Measurements from ENCODE around the gene SLC15A3.

SLC15A3 gene

DNA sequence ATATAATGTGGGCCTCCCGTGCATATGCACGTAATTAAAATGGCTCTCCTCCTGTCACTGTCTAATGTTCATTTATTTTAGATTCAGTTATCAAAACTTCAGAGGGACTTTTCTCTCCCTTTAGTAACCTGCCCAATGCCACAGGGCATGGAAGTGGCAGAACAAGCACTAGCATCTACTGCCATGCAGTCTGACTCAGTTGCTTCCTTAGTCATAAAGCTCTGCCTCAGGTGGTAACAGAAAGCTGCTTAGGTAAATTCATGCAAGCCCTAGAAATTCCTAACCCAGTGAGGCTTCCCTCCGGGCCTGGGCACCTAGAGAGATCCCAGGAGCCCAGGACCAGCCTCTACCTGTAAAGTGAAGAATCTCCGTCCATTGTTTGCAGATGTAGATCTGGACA lies 54.5 kb downstream of the SLC15A3 start:
- no peak overlapping the region for H3K4me3 ChIP-seq (ENCODE audit: low read depth, low read length)
- no peak for DNase-seq (ENCODE audit: low read depth)
- TF ChIP-seq CTCF (IDR thresholded peaks at IDR 0.05; ENCODE audit: low read depth, low read length, missing control alignments), result no peak

DNA sequence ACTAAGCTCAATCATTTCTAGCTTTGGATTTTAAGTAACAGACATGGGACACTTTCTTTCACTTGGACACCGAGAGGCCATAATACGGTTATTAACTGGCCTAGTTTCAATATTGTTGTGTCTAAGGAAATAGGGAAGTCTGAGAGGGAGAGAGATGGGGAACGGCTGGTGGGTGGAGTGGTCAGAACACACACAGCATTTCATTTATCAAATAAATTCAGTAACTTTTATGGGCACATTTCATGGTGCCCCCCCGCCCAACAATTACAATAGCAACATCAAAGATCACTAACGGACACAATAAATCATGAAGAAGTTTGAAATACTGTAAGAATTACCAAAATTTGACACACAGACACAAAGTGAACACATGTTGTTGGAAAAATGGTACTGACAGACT lies 56.3 kb downstream of the SLC15A3 start:
- no peak overlapping the region for H3K4me3 ChIP-seq (ENCODE audit: low read depth, low read length)
- DNase-seq (ENCODE audit: low read depth), result no peak
- TF ChIP-seq CTCF (IDR thresholded peaks at IDR 0.05; ENCODE audit: low read depth, low read length, missing control alignments), result no peak

DNA sequence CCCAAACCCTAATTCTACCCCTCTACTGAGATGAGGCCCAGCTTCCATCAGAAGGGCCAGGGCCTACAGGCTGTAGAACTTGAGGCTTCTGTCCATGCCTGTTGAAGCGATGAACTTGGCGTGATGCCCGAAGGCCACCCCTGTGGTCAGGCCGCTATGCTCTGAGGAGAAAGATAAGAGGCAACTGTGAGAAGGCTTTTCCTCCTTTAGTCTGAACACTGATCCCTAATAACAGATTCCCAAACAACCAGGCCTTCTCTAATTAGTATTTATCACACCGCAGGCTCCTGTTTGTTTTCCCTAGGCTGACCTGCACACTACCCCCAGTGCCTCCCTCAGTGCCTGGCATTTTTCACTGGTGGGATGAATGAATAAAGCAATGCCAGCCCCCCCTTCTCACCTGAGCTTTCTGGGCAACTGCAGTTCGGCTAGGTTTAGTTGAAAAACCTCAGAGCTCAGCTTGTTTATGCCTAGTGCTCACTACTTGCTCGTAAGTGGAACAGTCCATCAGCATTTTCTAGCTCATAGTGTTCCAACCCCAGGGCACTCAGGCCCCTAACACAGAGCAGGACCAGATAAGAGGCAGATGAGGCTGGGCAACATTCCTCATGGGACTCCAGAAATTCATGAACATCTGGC lies 60.8 kb downstream of the SLC15A3 start:
- no peak for TF ChIP-seq CTCF (IDR thresholded peaks at IDR 0.05; ENCODE audit: low read depth, low read length, missing control alignments)
- H3K4me3 ChIP-seq (ENCODE audit: low read depth, low read length), result no peak overlapping the region
- DNase-seq (ENCODE audit: low read depth), result no peak

GRCh38 chr11:60890696-60891095 lies 61.3 kb downstream of the SLC15A3 start:
- H3K4me3 ChIP-seq (ENCODE audit: low read depth, low read length), result no peak overlapping the region
- no peak for TF ChIP-seq CTCF (IDR thresholded peaks at IDR 0.05; ENCODE audit: low read depth, low read length, missing control alignments)
- DNase-seq (ENCODE audit: low read depth), result no peak

DNA sequence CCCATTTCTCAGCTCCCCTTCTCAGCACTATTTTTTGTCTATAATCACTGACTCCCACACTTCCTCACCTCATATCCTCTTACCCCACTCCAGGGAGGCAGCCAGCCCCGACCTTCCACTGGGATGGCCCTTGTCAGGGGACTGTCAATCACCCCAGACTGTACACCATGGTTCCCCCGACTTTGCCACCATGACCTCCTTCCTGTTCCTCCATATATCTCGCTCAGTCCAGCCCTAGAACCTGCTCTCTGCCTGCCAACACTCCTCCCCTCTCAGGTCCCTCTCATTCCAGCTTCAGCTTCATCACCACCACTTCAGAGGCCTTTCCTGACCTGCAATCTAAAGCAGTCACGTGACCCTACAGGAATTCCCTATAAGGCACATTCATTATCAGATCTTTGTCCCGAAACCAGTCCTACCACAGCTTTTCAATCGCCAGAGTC lies 62.1 kb downstream of the SLC15A3 start:
- H3K4me3 ChIP-seq (ENCODE audit: low read depth, low read length), result no peak overlapping the region
- DNase-seq (ENCODE audit: low read depth), result no peak
- TF ChIP-seq CTCF (IDR thresholded peaks at IDR 0.05; ENCODE audit: low read depth, low read length, missing control alignments), result no peak

GRCh38 chr11:60887556-60887955 lies 64.4 kb downstream of the SLC15A3 start:
- DNase-seq (ENCODE audit: low read depth), result no peak
- peak; percentile 57 for TF ChIP-seq CTCF (IDR thresholded peaks at IDR 0.05; ENCODE audit: low read depth, low read length, missing control alignments)
- no peak overlapping the region for H3K4me3 ChIP-seq (ENCODE audit: low read depth, low read length)

All from GM12864 (cell line).